ENCODE measurements around the gene EYA4. TPM values are rescaled to one million over a fixed set of nuclear protein-coding genes. Genes with fewer than 3 reads are reported as not detected.
"Not testable (repeated sequence)": the region's sequence is repeated elsewhere in the genome, so short reads cannot be mapped to it uniquely, and the experiment has no call there.

EYA4 gene
- total RNA-seq, 1 donor from 2014 or later, result 15.4 TPM

DNA sequence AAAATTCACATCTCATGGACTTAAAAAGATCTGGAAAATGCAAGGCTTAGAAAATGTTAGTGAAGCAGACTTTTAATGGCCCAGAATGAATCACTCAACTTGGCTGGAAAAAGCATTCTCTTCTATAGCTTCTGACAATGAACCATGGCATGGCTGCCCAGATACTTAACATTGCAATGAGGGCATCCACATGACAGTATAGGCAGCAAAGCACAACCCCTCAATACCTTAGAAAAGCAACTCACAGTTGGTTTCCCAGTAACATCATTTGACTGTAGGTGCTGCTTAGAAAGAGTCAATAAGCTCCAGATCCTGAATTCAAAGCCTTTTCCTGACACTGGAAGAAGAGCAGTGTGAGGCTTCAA is 155.8 kb downstream of the EYA4 start:
- Histone ChIP-seq H3K4me1 (peaks cover 41% of the 10 kb centered on the region), H3K9me3 (replicated peaks) (no peaks in the 10 kb centered on the region), H3K27me3 (ENCODE audit: low read depth) (no peaks in the 10 kb centered on the region), H3K27ac (replicated peaks) (no peak overlapping the region), H3K4me3 (no peak overlapping the region), H3K36me3 (no peaks in the 10 kb centered on the region)
- DNase-seq, result no peak
- TF ChIP-seq, protein P1, sequence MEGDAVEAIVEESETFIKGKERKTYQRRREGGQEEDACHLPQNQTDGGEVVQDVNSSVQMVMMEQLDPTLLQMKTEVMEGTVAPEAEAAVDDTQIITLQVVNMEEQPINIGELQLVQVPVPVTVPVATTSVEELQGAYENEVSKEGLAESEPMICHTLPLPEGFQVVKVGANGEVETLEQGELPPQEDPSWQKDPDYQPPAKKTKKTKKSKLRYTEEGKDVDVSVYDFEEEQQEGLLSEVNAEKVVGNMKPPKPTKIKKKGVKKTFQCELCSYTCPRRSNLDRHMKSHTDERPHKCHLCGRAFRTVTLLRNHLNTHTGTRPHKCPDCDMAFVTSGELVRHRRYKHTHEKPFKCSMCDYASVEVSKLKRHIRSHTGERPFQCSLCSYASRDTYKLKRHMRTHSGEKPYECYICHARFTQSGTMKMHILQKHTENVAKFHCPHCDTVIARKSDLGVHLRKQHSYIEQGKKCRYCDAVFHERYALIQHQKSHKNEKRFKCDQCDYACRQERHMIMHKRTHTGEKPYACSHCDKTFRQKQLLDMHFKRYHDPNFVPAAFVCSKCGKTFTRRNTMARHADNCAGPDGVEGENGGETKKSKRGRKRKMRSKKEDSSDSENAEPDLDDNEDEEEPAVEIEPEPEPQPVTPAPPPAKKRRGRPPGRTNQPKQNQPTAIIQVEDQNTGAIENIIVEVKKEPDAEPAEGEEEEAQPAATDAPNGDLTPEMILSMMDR (IDR thresholded peaks at IDR 0.05; ENCODE audit: borderline replicate concordance), result no peak
- intact Hi-C loops (cut with micrococcal nuclease), result no loop called here

DNA sequence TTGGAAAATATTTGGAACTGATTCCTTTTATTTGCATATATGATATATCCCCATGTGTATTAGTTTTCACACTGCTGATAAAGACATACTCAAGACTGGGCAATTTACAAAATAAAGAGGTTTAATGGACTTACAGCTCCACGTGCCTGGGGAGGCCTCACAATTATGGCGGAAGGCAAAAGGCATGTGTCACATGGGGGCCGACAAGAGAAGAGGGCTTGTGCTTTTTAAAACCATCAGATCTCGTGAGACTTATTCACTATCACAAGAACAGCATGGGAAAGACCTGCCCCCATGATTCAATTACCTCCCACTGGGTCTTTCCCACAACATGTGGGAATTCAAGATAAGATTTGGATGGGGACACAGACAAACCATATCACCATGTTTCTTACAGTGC is 156.4 kb downstream of the EYA4 start:
- H3K4me3 ChIP-seq; H3K9me3 ChIP-seq (replicated peaks); H3K27me3 ChIP-seq (ENCODE audit: low read depth); H3K27ac ChIP-seq (replicated peaks); intact Hi-C loops (cut with micrococcal nuclease); H3K36me3 ChIP-seq; DNase-seq: not testable (repeated sequence)
- H3K4me1 ChIP-seq, result peaks cover 45% of the 10 kb centered on the region

DNA sequence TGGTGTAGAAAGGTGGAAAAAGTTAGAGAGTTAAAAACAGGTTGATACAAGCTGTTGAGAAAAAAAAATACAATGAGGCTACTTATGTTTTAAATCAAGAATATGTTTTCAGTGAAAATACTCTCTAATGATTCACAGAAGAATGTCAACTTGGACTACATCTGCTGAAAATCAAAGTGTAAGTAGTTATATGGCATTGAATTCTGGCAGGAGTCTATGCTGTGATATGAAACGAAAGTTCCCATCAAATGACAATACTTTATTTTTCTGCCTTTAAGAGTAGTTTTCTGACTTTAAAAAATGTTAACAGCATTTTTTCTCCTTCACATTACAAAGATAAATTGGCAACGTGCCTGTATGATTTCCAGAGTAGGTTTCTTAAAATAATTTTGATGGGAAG is 158.3 kb downstream of the EYA4 start:
- intact Hi-C loops (cut with micrococcal nuclease), result no loop called here
- no peaks in the 10 kb centered on the region for H3K27me3 ChIP-seq (ENCODE audit: low read depth)
- no peak overlapping the region for H3K4me3 ChIP-seq
- peaks cover 43% of the 10 kb centered on the region for H3K4me1 ChIP-seq
- no peak for DNase-seq
- H3K9me3 ChIP-seq (replicated peaks), result no peaks in the 10 kb centered on the region
- TF ChIP-seq, protein P1 (IDR thresholded peaks at IDR 0.05; ENCODE audit: borderline replicate concordance), result no peak
- H3K27ac ChIP-seq (replicated peaks), result no peak overlapping the region
- H3K36me3 ChIP-seq, result no peaks in the 10 kb centered on the region

DNA sequence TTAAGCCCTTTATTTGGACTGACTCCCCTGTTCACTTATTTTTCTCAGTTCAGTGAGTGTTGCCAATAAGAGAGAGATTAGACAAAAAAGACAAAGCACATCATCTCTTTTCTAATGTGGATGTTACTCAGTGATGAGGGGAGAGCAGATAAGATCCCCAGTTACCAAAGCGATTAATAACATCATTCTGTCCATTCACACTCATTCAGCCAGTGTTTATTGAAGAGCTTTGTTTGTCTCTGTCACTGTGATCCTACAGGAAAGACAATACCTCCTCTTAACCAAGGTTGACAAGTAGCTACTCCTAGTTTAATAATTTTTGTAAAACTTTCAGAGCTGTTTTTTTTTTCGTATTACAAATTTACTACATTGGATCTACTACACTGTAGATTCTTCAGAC is 163.0 kb downstream of the EYA4 start:
- H3K27ac ChIP-seq (replicated peaks), result no peak overlapping the region
- H3K36me3 ChIP-seq, result no peaks in the 10 kb centered on the region
- intact Hi-C loops (cut with micrococcal nuclease), result no loop called here
- TF ChIP-seq, protein P1 (IDR thresholded peaks at IDR 0.05; ENCODE audit: borderline replicate concordance), result no peak
- no peaks in the 10 kb centered on the region for H3K9me3 ChIP-seq (replicated peaks)
- DNase-seq, result no peak
- H3K4me3 ChIP-seq, result no peak overlapping the region
- H3K27me3 ChIP-seq (ENCODE audit: low read depth), result no peaks in the 10 kb centered on the region
- peaks cover 12% of the 10 kb centered on the region for H3K4me1 ChIP-seq

DNA sequence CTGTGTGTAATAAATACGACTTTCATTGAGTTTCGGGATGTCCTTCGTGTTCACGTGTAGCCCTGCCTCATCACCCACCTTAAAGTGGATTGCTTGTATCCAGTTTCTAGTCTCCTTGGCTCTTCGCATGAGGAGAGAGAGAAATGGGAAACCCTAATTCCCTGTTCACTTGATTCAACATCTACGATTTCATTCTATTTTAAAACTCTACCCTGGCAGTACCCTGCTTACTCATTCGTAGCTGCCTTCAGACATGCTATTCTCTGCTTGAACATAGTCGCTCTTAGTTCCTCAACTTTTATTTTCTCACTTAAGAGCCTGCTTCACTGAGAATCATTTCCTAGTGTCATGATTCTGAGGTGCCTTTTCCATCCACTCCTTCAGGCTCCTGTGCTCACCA is 163.6 kb downstream of the EYA4 start:
- intact Hi-C loops (cut with micrococcal nuclease), result no loop called here

DNA sequence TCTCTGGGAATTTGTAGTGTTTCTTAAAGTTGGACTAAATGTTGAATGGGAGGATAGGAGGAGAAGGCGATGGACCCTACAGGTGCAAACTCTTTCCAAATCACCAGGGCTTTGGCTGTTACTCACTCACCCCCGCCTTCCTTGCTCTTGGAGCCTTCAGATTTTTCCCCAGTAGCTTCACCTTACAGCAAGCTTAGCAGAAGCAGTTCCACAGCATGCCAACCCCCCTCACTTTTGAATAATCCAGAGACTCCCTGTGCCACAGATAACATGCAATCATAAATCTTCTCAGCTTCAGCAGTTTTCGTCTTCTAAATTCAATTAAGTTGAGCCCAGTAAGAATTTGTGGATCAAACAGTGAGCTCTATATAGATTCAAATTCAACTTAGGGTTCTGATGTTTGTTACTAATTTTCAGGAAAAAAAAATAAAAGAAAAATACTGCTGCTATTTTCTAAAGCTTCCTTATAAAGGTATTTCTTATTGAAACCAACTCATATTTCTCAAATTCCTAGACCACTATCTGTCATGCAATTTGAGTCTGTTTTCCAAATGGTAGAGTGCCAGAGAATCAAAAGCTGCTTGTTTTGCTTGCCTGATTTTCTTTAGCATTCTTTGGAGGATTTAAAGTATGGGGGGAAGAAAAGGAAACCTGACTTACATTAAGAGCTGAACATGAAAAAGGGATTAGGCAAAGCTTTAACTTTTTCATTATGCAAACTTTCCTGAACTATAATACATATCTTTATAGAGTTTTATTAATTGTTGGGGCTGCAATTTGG is 166.4 kb downstream of the EYA4 start:
- DNase-seq, result no peak
- Histone ChIP-seq H3K9me3 (replicated peaks) (no peaks in the 10 kb centered on the region), H3K27me3 (ENCODE audit: low read depth) (no peaks in the 10 kb centered on the region), H3K4me1 (peaks cover 11% of the 10 kb centered on the region), H3K27ac (replicated peaks) (no peak overlapping the region), H3K4me3 (no peak overlapping the region), H3K36me3 (no peaks in the 10 kb centered on the region)
- intact Hi-C loops (cut with micrococcal nuclease), result no loop called here
- TF ChIP-seq, protein P1 (IDR thresholded peaks at IDR 0.05; ENCODE audit: borderline replicate concordance), result no peak

More for the DNA sequence above, 163.6 kb downstream of the EYA4 start:
- H3K36me3 ChIP-seq, result no peaks in the 10 kb centered on the region
- no peak for DNase-seq
- H3K27me3 ChIP-seq (ENCODE audit: low read depth), result no peaks in the 10 kb centered on the region
- no peaks in the 10 kb centered on the region for H3K9me3 ChIP-seq (replicated peaks)
- TF ChIP-seq, protein P1 (IDR thresholded peaks at IDR 0.05; ENCODE audit: borderline replicate concordance), result no peak
- peaks cover 10% of the 10 kb centered on the region for H3K4me1 ChIP-seq
- H3K27ac ChIP-seq (replicated peaks), result no peak overlapping the region
- no peak overlapping the region for H3K4me3 ChIP-seq

Measured in left ventricle myocardium inferior (tissue), 1 donor.